ENCODE measurements around the gene MINDY4.

The MINDY4 gene

GRCh38 chr7:30775992-30776391 is 4.8 kb downstream of the MINDY4 start:
- Histone ChIP-seq H3K27ac (ENCODE audit: low read depth, low read length) (no peak overlapping the region), H3K4me2 (ENCODE audit: low read length) (no peak overlapping the region), H3K79me2 (ENCODE audit: control insufficient read depth, low read length) (no peaks in the 10 kb centered on the region), H3K27me3 (ENCODE audit: control insufficient read depth, low read length) (no peaks in the 10 kb centered on the region), H3K4me1 (ENCODE audit: control insufficient read depth, low read length) (peaks cover 7% of the 10 kb centered on the region), H3K9me3 (ENCODE audit: control insufficient read depth, insufficient read depth, low read length) (no peaks in the 10 kb centered on the region), H3K36me3 (ENCODE audit: control insufficient read depth, low read length) (no peaks in the 10 kb centered on the region), H3F3A (ENCODE audit: control insufficient read depth, insufficient read depth) (no peaks in the 10 kb centered on the region), H3K4me3 (ENCODE audit: low read length) (no peak overlapping the region), H4K20me1 (ENCODE audit: control insufficient read depth, insufficient read depth, low read depth, low read length) (no peaks in the 10 kb centered on the region), H3K9me2 (replicated peaks; ENCODE audit: control insufficient read depth, low read length) (no peaks in the 10 kb centered on the region)
- no peak for TF ChIP-seq EZH2phosphoT487 (IDR thresholded peaks at IDR 0.05; ENCODE audit: borderline replicate concordance, low read length)
- no peak for TF ChIP-seq CTCF (IDR thresholded peaks at IDR 0.05; ENCODE audit: low read depth, low read length, poor library complexity, severe bottlenecking)

GRCh38 chr7:30776971-30777370 is 5.8 kb downstream of the MINDY4 start:
- H3F3A ChIP-seq (ENCODE audit: control insufficient read depth, insufficient read depth) = no peaks in the 10 kb centered on the region
- H3K4me1 ChIP-seq (ENCODE audit: control insufficient read depth, low read length) = peaks cover 5% of the 10 kb centered on the region
- TF ChIP-seq CTCF (IDR thresholded peaks at IDR 0.05; ENCODE audit: low read depth, low read length, poor library complexity, severe bottlenecking) (no peak), EZH2phosphoT487 (IDR thresholded peaks at IDR 0.05; ENCODE audit: borderline replicate concordance, low read length) (no peak)
- 0 out of 2 replicates have a peak, but pooled peaks cover under 1% of the 10 kb centered on the region for H3K36me3 ChIP-seq (ENCODE audit: control insufficient read depth, low read length)
- H3K4me3 ChIP-seq (ENCODE audit: low read length) = no peak overlapping the region
- no peak overlapping the region for H3K4me2 ChIP-seq (ENCODE audit: low read length)
- H3K27me3 ChIP-seq (ENCODE audit: control insufficient read depth, low read length) = no peaks in the 10 kb centered on the region
- no peaks in the 10 kb centered on the region for H3K9me3 ChIP-seq (ENCODE audit: control insufficient read depth, insufficient read depth, low read length)
- H4K20me1 ChIP-seq (ENCODE audit: control insufficient read depth, insufficient read depth, low read depth, low read length) = no peaks in the 10 kb centered on the region
- H3K79me2 ChIP-seq (ENCODE audit: control insufficient read depth, low read length) = no peaks in the 10 kb centered on the region
- no peak overlapping the region for H3K27ac ChIP-seq (ENCODE audit: low read depth, low read length)
- H3K9me2 ChIP-seq (replicated peaks; ENCODE audit: control insufficient read depth, low read length) = no peaks in the 10 kb centered on the region

- no peaks in the 10 kb centered on the region for H3K9me3 ChIP-seq (ENCODE audit: control insufficient read depth, insufficient read depth, low read length)
- no peaks in the 10 kb centered on the region for H3K27me3 ChIP-seq (ENCODE audit: control insufficient read depth, low read length)
- no peak overlapping the region for H3K4me3 ChIP-seq (ENCODE audit: low read length)
- no peak overlapping the region for H3K4me2 ChIP-seq (ENCODE audit: low read length)
- no peaks in the 10 kb centered on the region for H3K9me2 ChIP-seq (replicated peaks; ENCODE audit: control insufficient read depth, low read length)
- H3F3A ChIP-seq (ENCODE audit: control insufficient read depth, insufficient read depth) = no peaks in the 10 kb centered on the region
- TF ChIP-seq EZH2phosphoT487 (IDR thresholded peaks at IDR 0.05; ENCODE audit: borderline replicate concordance, low read length) = no peak
- TF ChIP-seq CTCF (IDR thresholded peaks at IDR 0.05; ENCODE audit: low read depth, low read length, poor library complexity, severe bottlenecking) = no peak
- no peak overlapping the region for H3K27ac ChIP-seq (ENCODE audit: low read depth, low read length)
- peaks cover 7% of the 10 kb centered on the region; the same call in 1 of the 2 replicates for H3K36me3 ChIP-seq (ENCODE audit: control insufficient read depth, low read length)
- H4K20me1 ChIP-seq (ENCODE audit: control insufficient read depth, insufficient read depth, low read depth, low read length) = no peaks in the 10 kb centered on the region
- no peaks in the 10 kb centered on the region for H3K79me2 ChIP-seq (ENCODE audit: control insufficient read depth, low read length)
- H3K4me1 ChIP-seq (ENCODE audit: control insufficient read depth, low read length) = no peaks in the 10 kb centered on the region
Observed at GRCh38 chr7:30778255-30779025, 7.2 kb downstream of the MINDY4 start.
